ENCODE results near the gene RAD52. TPM values are rescaled to one million over a fixed set of nuclear protein-coding genes. Genes with fewer than 3 reads are reported as not detected.

Gene RAD52
- total RNA-seq, result 10 to 100 TPM; 15.6 to 17.9 TPM

- H3K27ac Mint-ChIP-seq, result peak within 1 kb of the TSS; percentile 96
- H3K27me3 Mint-ChIP-seq (ENCODE audit: low read depth), result no peaks in the 10 kb centered on the region
- H3K36me3 Mint-ChIP-seq (ENCODE audit: low read depth), result peaks cover 10% of the 10 kb centered on the region
- peak within 1 kb of the TSS; percentile 93 for H3K4me3 Mint-ChIP-seq
- peaks cover 34% of the 10 kb centered on the region for H3K4me1 Mint-ChIP-seq (ENCODE audit: low read depth)
- no peaks in the 10 kb centered on the region for H3K9me3 Mint-ChIP-seq
- CTCF ChIA-PET, result interaction anchor here (0.5 to 3.8 kb wide), 26 partner anchors 13 to 656 kb away, joined by 3 to 17 read pairs (median 4); partner anchors contain the start of gene ERC1
- intact Hi-C loops (cut with micrococcal nuclease), result loop anchor here (1.0 to 10.0 kb wide), 15 partner anchors 42 to 643 kb away; partner anchors contain the start of genes B4GALNT3, ERC1 and WNK1
- peak; percentile 98 for DNase-seq
Measured at GRCh38 chr12:949453-950191, at the start of gene RAD52. Gene RAD52, minus strand, starts transcription at chr12:949694. Its CDS starts 16,636 bp downstream, at chr12:933058.

- Mint-ChIP-seq H3K4me1 (ENCODE audit: low read depth) (peaks cover 25% of the 10 kb centered on the region), H3K36me3 (ENCODE audit: low read depth) (peaks cover 2% of the 10 kb centered on the region), H3K27ac (no peak overlapping the region), H3K27me3 (ENCODE audit: low read depth) (no peaks in the 10 kb centered on the region), H3K9me3 (no peaks in the 10 kb centered on the region), H3K4me3 (no peak overlapping the region)
- no peak for DNase-seq
- CTCF ChIA-PET, result no interaction called here
- intact Hi-C loops (cut with micrococcal nuclease), result no loop called here
Measured at GRCh38 chr12:998020-998874, 48.8 kb upstream of the RAD52 start.

GRCh38 chr12:997505-997904 is 48.0 kb upstream of the RAD52 start:
- CTCF ChIA-PET, result no interaction called here
- intact Hi-C loops (cut with micrococcal nuclease), result no loop called here
- no peaks in the 10 kb centered on the region for H3K9me3 Mint-ChIP-seq

GRCh38 chr12:996881-997280 is 47.4 kb upstream of the RAD52 start:
- no peak overlapping the region for H3K27ac Mint-ChIP-seq
- no peak for DNase-seq
- no peaks in the 10 kb centered on the region for H3K27me3 Mint-ChIP-seq (ENCODE audit: low read depth)
- H3K4me3 Mint-ChIP-seq, result no peak overlapping the region
- CTCF ChIA-PET, result no interaction called here
- H3K9me3 Mint-ChIP-seq, result no peaks in the 10 kb centered on the region
- H3K4me1 Mint-ChIP-seq (ENCODE audit: low read depth), result peaks cover 32% of the 10 kb centered on the region
- H3K36me3 Mint-ChIP-seq (ENCODE audit: low read depth), result peaks cover 2% of the 10 kb centered on the region
- intact Hi-C loops (cut with micrococcal nuclease), result no loop called here

More at GRCh38 chr12:997505-997904, 48.0 kb upstream of the RAD52 start:
- H3K27me3 Mint-ChIP-seq (ENCODE audit: low read depth), result no peaks in the 10 kb centered on the region
- peaks cover 2% of the 10 kb centered on the region for H3K36me3 Mint-ChIP-seq (ENCODE audit: low read depth)
- H3K4me3 Mint-ChIP-seq, result no peak overlapping the region
- peaks cover 28% of the 10 kb centered on the region for H3K4me1 Mint-ChIP-seq (ENCODE audit: low read depth)
- DNase-seq, result no peak
- H3K27ac Mint-ChIP-seq, result no peak overlapping the region

GRCh38 chr12:992647-993046 is 43.2 kb upstream of the RAD52 start:
- H3K27ac Mint-ChIP-seq, result no peak overlapping the region
- no peaks in the 10 kb centered on the region for H3K27me3 Mint-ChIP-seq (ENCODE audit: low read depth)
- H3K9me3 Mint-ChIP-seq, result no peaks in the 10 kb centered on the region
- peaks cover 39% of the 10 kb centered on the region for H3K4me1 Mint-ChIP-seq (ENCODE audit: low read depth)
- CTCF ChIA-PET, result interaction anchor here (1.0 to 1.3 kb wide), 3 partner anchors 8 to 100 kb away, joined by 3 to 4 read pairs (median 4); partner anchors contain the start of gene RAD52
- no peak for DNase-seq
- intact Hi-C loops (cut with micrococcal nuclease), result loop anchor here (2.0 to 5.0 kb wide), 3 partner anchors 105 to 604 kb away; partner anchors contain the start of gene KDM5A
- H3K4me3 Mint-ChIP-seq, result peak overlapping the region; percentile 86
- H3K36me3 Mint-ChIP-seq (ENCODE audit: low read depth), result peaks cover 2% of the 10 kb centered on the region

- peaks cover 3% of the 10 kb centered on the region for H3K36me3 Mint-ChIP-seq (ENCODE audit: low read depth)
Measured at GRCh38 chr12:991350-992333, 42.1 kb upstream of the RAD52 start.

DNA sequence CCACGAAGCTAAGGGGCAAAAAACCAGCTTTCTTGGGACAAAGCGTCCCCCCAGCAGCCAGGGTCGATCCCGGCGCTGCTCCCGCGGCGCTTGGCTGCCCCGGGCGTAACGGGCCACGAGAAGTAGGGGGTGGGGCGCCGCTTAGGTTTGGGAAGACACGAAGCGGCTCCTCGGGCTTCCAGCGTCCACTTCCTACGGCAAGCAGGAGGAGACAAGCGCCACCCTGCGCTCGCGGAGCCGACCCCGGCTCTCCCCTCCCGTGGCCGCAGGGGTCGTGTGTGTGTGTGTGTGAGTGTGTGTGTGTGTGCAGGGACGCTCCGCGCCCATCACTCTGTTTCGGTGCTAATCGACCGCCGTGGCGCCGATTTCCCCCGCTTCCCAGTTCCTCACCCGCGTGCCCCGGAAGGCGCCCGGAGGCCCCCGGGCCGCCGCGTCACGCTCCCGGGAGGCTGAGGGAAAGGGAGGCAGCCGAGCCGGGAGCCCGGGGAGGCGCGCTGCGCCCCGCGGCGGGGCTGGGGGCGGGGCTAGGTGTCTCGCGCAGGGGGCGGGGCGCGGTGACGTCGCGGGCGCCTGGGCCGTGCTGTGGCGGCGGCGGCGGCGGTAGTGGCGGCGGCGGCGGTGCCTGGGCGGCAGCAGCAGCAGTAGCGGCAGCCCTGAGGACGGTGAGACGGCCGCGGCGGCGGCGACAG is 41.3 kb upstream of the RAD52 start, which contains the start of gene ERC1:
ERC1 (plus strand) TSS at position 563 of the 689 bp plus-strand sequence. CDS start 36,681 bp downstream, outside the sequence.
- intact Hi-C loops (cut with micrococcal nuclease), result loop anchor here (1.0 to 5.0 kb wide), 3 partner anchors 42 to 239 kb away; partner anchors contain the start of genes RAD52 and WNK1
- CTCF ChIA-PET, result interaction anchor here (1.1 to 1.6 kb wide), 3 partner anchors 41 to 421 kb away, joined by 3 to 6 read pairs (median 3); partner anchors contain the start of gene RAD52

More at GRCh38 chr12:991350-992333, 42.1 kb upstream of the RAD52 start:
- no peaks in the 10 kb centered on the region for H3K9me3 Mint-ChIP-seq
- DNase-seq, result peak; percentile 34
- CTCF ChIA-PET, result interaction anchor here (1.0 to 1.6 kb wide), 5 partner anchors 9 to 422 kb away, joined by 3 to 6 read pairs (median 4); partner anchors contain the start of gene RAD52
- intact Hi-C loops (cut with micrococcal nuclease), result loop anchor here (1.0 to 5.0 kb wide), 5 partner anchors 42 to 603 kb away; partner anchors contain the start of genes KDM5A, RAD52 and WNK1
- H3K27ac Mint-ChIP-seq, result peak overlapping the region; percentile 77
- H3K27me3 Mint-ChIP-seq (ENCODE audit: low read depth), result no peaks in the 10 kb centered on the region
- peaks cover 33% of the 10 kb centered on the region for H3K4me1 Mint-ChIP-seq (ENCODE audit: low read depth)
- H3K4me3 Mint-ChIP-seq, result peak overlapping the region; percentile 86

GRCh38 chr12:989751-990660 is 40.5 kb upstream of the RAD52 start:
- Mint-ChIP-seq H3K36me3 (ENCODE audit: low read depth) (peaks cover 3% of the 10 kb centered on the region), H3K9me3 (no peaks in the 10 kb centered on the region)

More for the DNA sequence above, 41.3 kb upstream of the RAD52 start, which contains the start of gene ERC1:
- Mint-ChIP-seq H3K27ac (peak within 1 kb of the TSS; percentile 77), H3K9me3 (no peaks in the 10 kb centered on the region), H3K4me3 (peak within 1 kb of the TSS; percentile 86), H3K36me3 (ENCODE audit: low read depth) (peaks cover 3% of the 10 kb centered on the region), H3K27me3 (ENCODE audit: low read depth) (no peaks in the 10 kb centered on the region), H3K4me1 (ENCODE audit: low read depth) (peaks cover 32% of the 10 kb centered on the region)
- peak; percentile 83 for DNase-seq

GRCh38 chr12:989051-989450 is 39.6 kb upstream of the RAD52 start:
- CTCF ChIA-PET, result interaction anchor here (1.3 kb wide), 1 partner anchor 104 kb away, joined by 6 read pairs; no protein-coding TSS in a partner anchor
- DNase-seq, result no peak
- no peak overlapping the region for H3K27ac Mint-ChIP-seq
- peak overlapping the region; percentile 10 for H3K4me3 Mint-ChIP-seq
- H3K9me3 Mint-ChIP-seq, result no peaks in the 10 kb centered on the region
- intact Hi-C loops (cut with micrococcal nuclease), result no loop called here
- H3K36me3 Mint-ChIP-seq (ENCODE audit: low read depth), result peaks cover 3% of the 10 kb centered on the region
- H3K27me3 Mint-ChIP-seq (ENCODE audit: low read depth), result no peaks in the 10 kb centered on the region
- H3K4me1 Mint-ChIP-seq (ENCODE audit: low read depth), result peaks cover 25% of the 10 kb centered on the region

More at GRCh38 chr12:989751-990660, 40.5 kb upstream of the RAD52 start:
- peak overlapping the region; percentile 76 for H3K4me3 Mint-ChIP-seq
- no peaks in the 10 kb centered on the region for H3K27me3 Mint-ChIP-seq (ENCODE audit: low read depth)
- peak overlapping the region; percentile 62 for H3K27ac Mint-ChIP-seq
- intact Hi-C loops (cut with micrococcal nuclease), result loop anchor here (5.0 kb wide), 1 partner anchor 107 kb away; no protein-coding TSS in a partner anchor
- peak; percentile 69 for DNase-seq
- CTCF ChIA-PET, result interaction anchor here (1.1 to 1.6 kb wide), 3 partner anchors 41 to 421 kb away, joined by 3 to 6 read pairs (median 3); partner anchors contain the start of gene RAD52
- H3K4me1 Mint-ChIP-seq (ENCODE audit: low read depth), result peaks cover 25% of the 10 kb centered on the region

GRCh38 chr12:988646-989045 is 39.2 kb upstream of the RAD52 start:
- DNase-seq, result no peak
- Mint-ChIP-seq H3K4me1 (ENCODE audit: low read depth) (peaks cover 25% of the 10 kb centered on the region), H3K9me3 (no peaks in the 10 kb centered on the region), H3K27ac (no peak overlapping the region), H3K27me3 (ENCODE audit: low read depth) (no peaks in the 10 kb centered on the region), H3K36me3 (ENCODE audit: low read depth) (peaks cover 3% of the 10 kb centered on the region), H3K4me3 (no peak overlapping the region)
- intact Hi-C loops (cut with micrococcal nuclease), result no loop called here
- CTCF ChIA-PET, result interaction anchor here (1.3 kb wide), 1 partner anchor 104 kb away, joined by 6 read pairs; no protein-coding TSS in a partner anchor
